GM21786 (cell line): ENCODE measurements around the gene PPP3CA.
"Not testable (repeated sequence)": the region's sequence is repeated elsewhere in the genome, so short reads cannot be mapped to it uniquely, and the experiment has no call there.

Source experiments
- ATAC-seq: cut with Tn5 transposase; IDR thresholded peaks from one replicate; pipeline ENCODE4 v1.9.1; 2021; ENCODE audit not compliant: unreplicated experiment

The PPP3CA gene

GRCh38 chr4:101182688-101183087 is 164.6 kb downstream of the PPP3CA start:
- not testable (repeated sequence) for ATAC-seq

GRCh38 chr4:101178731-101179130 is 168.6 kb downstream of the PPP3CA start:
- ATAC-seq, result no peak

GRCh38 chr4:101177154-101177553 is 170.2 kb downstream of the PPP3CA start:
- no peak for ATAC-seq

- no peak for ATAC-seq
Measured at GRCh38 chr4:101175896-101176676, 171.2 kb downstream of the PPP3CA start.

- no peak for ATAC-seq
Measured at GRCh38 chr4:101174679-101175345, 172.5 kb downstream of the PPP3CA start.

GRCh38 chr4:101172369-101172768 is 175.0 kb downstream of the PPP3CA start:
- ATAC-seq, result no peak

GRCh38 chr4:101171747-101172146 is 175.6 kb downstream of the PPP3CA start:
- ATAC-seq, result no peak

- ATAC-seq, result peak; percentile 100
Measured at GRCh38 chr4:101169044-101170014, 178.0 kb downstream of the PPP3CA start.

- ATAC-seq, result no peak
Measured at GRCh38 chr4:101163936-101164335, 183.4 kb downstream of the PPP3CA start.

GRCh38 chr4:101162990-101163380 is 184.3 kb downstream of the PPP3CA start:
- no peak for ATAC-seq

GRCh38 chr4:101160792-101161592 is 186.3 kb downstream of the PPP3CA start:
- no peak for ATAC-seq

- ATAC-seq, result no peak
Measured at GRCh38 chr4:101158507-101158906, 188.8 kb downstream of the PPP3CA start.

GRCh38 chr4:101158134-101158482 is 189.2 kb downstream of the PPP3CA start:
- no peak for ATAC-seq

GRCh38 chr4:101157415-101158133 is 189.8 kb downstream of the PPP3CA start:
- no peak for ATAC-seq

- peak; percentile 39 for ATAC-seq
Measured at GRCh38 chr4:101156619-101157310, 190.6 kb downstream of the PPP3CA start.

GRCh38 chr4:101155945-101156344 is 191.4 kb downstream of the PPP3CA start:
- ATAC-seq, result no peak

GRCh38 chr4:101155368-101155767 is 192.0 kb downstream of the PPP3CA start:
- ATAC-seq, result no peak

- ATAC-seq, result no peak
Measured at GRCh38 chr4:101153653-101154052, 193.7 kb downstream of the PPP3CA start.

- no peak for ATAC-seq
Measured at GRCh38 chr4:101152521-101152920, 194.8 kb downstream of the PPP3CA start.
